HCT116 (cell line): ENCODE results near the gene TEK. TPM values are rescaled to one million over a fixed set of nuclear protein-coding genes. Genes with fewer than 3 reads are reported as not detected.

ENCODE experiments used
- ATAC-seq: fragments of 200-7000 bp; cut with Tn5 transposase; 2 replicates; pipeline ENCODE4 v1.9.1; 2020; ENCODE audit warnings: mild to moderate bottlenecking, moderate library complexity
- BruUV-seq: library from RNA; stranded (reverse); fragments of 400-500 nt; replicated peaks from 2 replicates; lab custom pipeline; 2021; lab: Mats Ljungman, UMichigan
- CTCF ChIA-PET: fragments of 300-600 bp; sonication (Branson Sonifier 250); formaldehyde crosslinking; loops from one replicate; lab custom pipeline; 2021; ENCODE audit warnings: antibody characterized with exemption; lab: Charles Lee
- POLR2A ChIA-PET: fragments of 300-600, 350-600 bp; sonication (Branson Sonifier 250); formaldehyde crosslinking; loops from one replicate; lab custom pipeline; 2021; ENCODE audit warnings: antibody characterized with exemption; lab: Charles Lee
- RAD21 ChIA-PET, 2 experiments: fragments of 300-600 bp; sonication (Branson Sonifier 250); formaldehyde crosslinking; loops; one replicate each; lab custom pipeline; 2023; ENCODE audit warnings: low total read pairs in 2 of 2; ENCODE audit not compliant: uncharacterized antibody in 2 of 2, unreplicated experiment in 2 of 2, low non-redundant PET in 1 of 2; lab: Charles Lee
- DNase-seq: peaks from one replicate; pipeline ENCODE4 v3.0.0-alpha.2; 2010; ENCODE audit warnings: low read depth, low spot score
- H2AFZ ChIP-seq: fragments of 200-600 bp; shearing (Covaris generic), sonication (generic); 2 replicates; pipeline ENCODE4 v1.6.1; 2017; ENCODE audit warnings: low read depth, mixed run types, mixed read lengths, antibody characterized with exemption, low read length; ENCODE audit not compliant: poor library complexity, severe bottlenecking
- H3K27ac ChIP-seq: 2 replicates; pipeline ENCODE4 v1.5.1; 2012; ENCODE audit warnings: low read depth, low read length
- H3K27me3 ChIP-seq: fragments of 200-600 bp; sonication (generic); 2 replicates; pipeline ENCODE4 v1.6.1; 2016; ENCODE audit warnings: mixed run types, low read length, mixed read lengths; ENCODE audit not compliant: insufficient read depth
- H3K36me3 ChIP-seq, 2 experiments: fragments of 200-500 bp in 1 of 2; fragments of 200-600 bp in 1 of 2; sonication (Bioruptor generic) in 1 of 2; sonication (generic) in 1 of 2; 2 replicates each; pipeline versions ENCODE4 v1.5.1 to v1.6.1; 2014 to 2016; ENCODE audit warnings: low read length in 2 of 2, inconsistent platforms in 1 of 2, mixed read lengths in 1 of 2, mixed run types in 1 of 2; ENCODE audit not compliant: insufficient read depth in 2 of 2, control insufficient read depth in 1 of 2
- H3K4me1 ChIP-seq, 2 experiments: fragments of 200-600 bp in 1 of 2; sonication (generic) in 1 of 2; 2 replicates each; pipeline versions ENCODE4 v1.5.1 to v1.6.1; 2012 to 2017; ENCODE audit warnings: low read length in 2 of 2, inconsistent platforms in 1 of 2, mild to moderate bottlenecking in 1 of 2, mixed read lengths in 1 of 2, mixed run types in 1 of 2, moderate library complexity in 1 of 2; ENCODE audit not compliant: insufficient read depth in 2 of 2, control insufficient read depth in 1 of 2
- H3K4me2 ChIP-seq: fragments of 200-600 bp; sonication (generic); 2 replicates; pipeline ENCODE4 v1.6.1; 2017; ENCODE audit warnings: mixed run types, low read length, mixed read lengths
- H3K4me3 ChIP-seq, 2 experiments: fragments of 200-600 bp in 1 of 2; sonication (generic) in 1 of 2; replicated peaks in 1 of 2; 2 replicates each; pipeline ENCODE4 v1.5.1; 2011 to 2016; ENCODE audit warnings: low read length in 2 of 2, control low read depth in 1 of 2, low read depth in 1 of 2, mild to moderate bottlenecking in 1 of 2, mixed read lengths in 1 of 2, mixed run types in 1 of 2
- H3K79me2 ChIP-seq: fragments of 200-600 bp; sonication (generic); 2 replicates; pipeline ENCODE4 v1.6.1; 2017; ENCODE audit warnings: mild to moderate bottlenecking, mixed run types, low read length, moderate library complexity, mixed read lengths; ENCODE audit not compliant: insufficient read depth
- H3K9ac ChIP-seq: fragments of 200-600 bp; sonication (generic); 2 replicates; pipeline ENCODE4 v1.6.1; 2016; ENCODE audit warnings: low read length, mixed read lengths
- H3K9me2 ChIP-seq: fragments of 200-600 bp; sonication (generic), shearing (Covaris generic); 2 replicates; pipeline ENCODE4 v1.6.1; 2017; ENCODE audit warnings: mixed run types, mild to moderate bottlenecking, moderate library complexity; ENCODE audit not compliant: insufficient read depth
- H3K9me3 ChIP-seq, 2 experiments: fragments of 200-500 bp in 1 of 2; fragments of 200-600 bp in 1 of 2; sonication (Bioruptor generic) in 1 of 2; sonication (generic) in 1 of 2; 2 replicates each; pipeline ENCODE4 v1.6.1; 2014 to 2017; ENCODE audit warnings: low read length in 2 of 2, mixed read lengths in 2 of 2, inconsistent platforms in 1 of 2, low read depth in 1 of 2, mild to moderate bottlenecking in 1 of 2, mixed run types in 1 of 2, moderate library complexity in 1 of 2; ENCODE audit not compliant: control insufficient read depth in 1 of 2, insufficient read depth in 1 of 2
- H4K20me1 ChIP-seq: fragments of 200-600 bp; sonication (generic), shearing (Covaris generic); 2 replicates; pipeline ENCODE4 v1.6.1; 2017; ENCODE audit warnings: mixed run types, mild to moderate bottlenecking, moderate library complexity; ENCODE audit not compliant: insufficient read depth
- CBX3 ChIP-seq: IDR thresholded peaks from 2 replicates; pipeline ENCODE4 v1.6.1; 2012; ENCODE audit warnings: low read depth
- CEBPB ChIP-seq: IDR thresholded peaks from 2 replicates; pipeline ENCODE4 v1.6.1; 2012; ENCODE audit warnings: low read depth
- ELF1 ChIP-seq: IDR thresholded peaks from 2 replicates; pipeline ENCODE4 v1.6.1; 2012; ENCODE audit warnings: low read depth, borderline replicate concordance
- EZH2 ChIP-seq: fragments of 200-600 bp; sonication (generic); IDR thresholded peaks from 2 replicates; pipeline ENCODE4 v1.6.1; 2017; ENCODE audit warnings: antibody characterized with exemption, mixed run types
- FOSL1 ChIP-seq: IDR thresholded peaks from 2 replicates; pipeline ENCODE4 v1.6.1; 2012; ENCODE audit warnings: low read depth
- POLR2AphosphoS5 ChIP-seq: IDR thresholded peaks from 2 replicates; pipeline ENCODE4 v1.6.1; 2011; ENCODE audit warnings: mild to moderate bottlenecking, low read depth, low read length, moderate library complexity
- SP1 ChIP-seq: IDR thresholded peaks from 2 replicates; pipeline ENCODE4 v1.6.1; 2012; ENCODE audit warnings: low read depth
- SRF ChIP-seq: IDR thresholded peaks from 2 replicates; pipeline ENCODE4 v1.6.1; 2012; ENCODE audit warnings: low read depth
- intact Hi-C: fragments of 100-400 bp; cut with micrococcal nuclease; formaldehyde crosslinking; loops from 2 replicates; pipeline ENCODE4 v1.10.0; 2022
- total RNA-seq: library from RNA; stranded (reverse); gene quantifications from one replicate; pipeline ENCODE4 v1.2.1, GENCODE V29; 2021; ENCODE audit not compliant: unreplicated experiment
- TF ChIP-seq, protein P1 (sequence below): IDR thresholded peaks from 2 replicates; pipeline ENCODE4 v1.6.1; 2012
- TF ChIP-seq, protein P2 (sequence below): IDR thresholded peaks from 2 replicates; pipeline ENCODE4 v1.6.1; 2012
- TF ChIP-seq, protein P3 (sequence below): IDR thresholded peaks from 2 replicates; pipeline ENCODE4 v1.6.1; 2012; ENCODE audit warnings: low read depth
- TF ChIP-seq, protein P4 (sequence below), 3 experiments: fragments of 200-600 bp in 1 of 3; sonication (generic) in 1 of 3; IDR thresholded peaks in 2 of 3; conservative IDR thresholded peaks in 1 of 3; 2 replicates each; pipeline ENCODE4 v1.5.1; 2012 to 2017; ENCODE audit warnings: low read depth in 2 of 3, low read length in 2 of 3, antibody characterized with exemption in 1 of 3, borderline replicate concordance in 1 of 3, control low read depth in 1 of 3, mild to moderate bottlenecking in 1 of 3, mixed read lengths in 1 of 3, mixed run types in 1 of 3, moderate library complexity in 1 of 3; ENCODE audit not compliant: insufficient read depth in 1 of 3

Gene TEK
- total RNA-seq, 1 experiment from 2014 or later: 0.15 TPM

DNA sequence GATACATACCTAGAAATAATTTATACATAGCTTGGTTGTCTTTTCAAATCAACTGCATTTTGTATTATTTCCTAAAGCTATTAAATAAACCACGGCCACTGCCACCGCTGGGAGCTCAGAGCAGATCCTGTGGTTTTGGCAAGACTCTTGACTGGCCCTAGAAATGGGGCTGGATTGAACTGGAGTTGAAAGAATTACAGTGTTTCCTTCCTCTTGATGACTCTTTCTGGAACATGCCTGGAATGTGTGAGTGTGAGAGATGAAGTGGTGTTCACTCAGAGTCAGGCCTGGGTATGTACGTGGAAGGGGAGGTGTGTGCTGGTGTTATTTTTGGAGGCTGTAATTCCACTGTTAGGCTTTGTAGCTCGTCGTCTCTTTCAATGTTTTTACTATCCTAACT, 45.9 kb downstream of the TEK start:
- peaks cover 7 to 8% of the 10 kb centered on the region in 2 experiments for H3K4me1 ChIP-seq
- H2AFZ ChIP-seq: no peak overlapping the region
- no peaks in the 10 kb centered on the region for H4K20me1 ChIP-seq
- BruUV-seq: no TSS peak
- H3K9ac ChIP-seq: no peak overlapping the region
- H3K79me2 ChIP-seq: no peaks in the 10 kb centered on the region
- RAD21 ChIA-PET: no interaction called here
- TF ChIP-seq, protein P1, sequence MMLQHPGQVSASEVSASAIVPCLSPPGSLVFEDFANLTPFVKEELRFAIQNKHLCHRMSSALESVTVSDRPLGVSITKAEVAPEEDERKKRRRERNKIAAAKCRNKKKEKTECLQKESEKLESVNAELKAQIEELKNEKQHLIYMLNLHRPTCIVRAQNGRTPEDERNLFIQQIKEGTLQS: no peak
- no peak for TF ChIP-seq SRF
- no peak for TF ChIP-seq CEBPB
- TF ChIP-seq, protein P2, sequence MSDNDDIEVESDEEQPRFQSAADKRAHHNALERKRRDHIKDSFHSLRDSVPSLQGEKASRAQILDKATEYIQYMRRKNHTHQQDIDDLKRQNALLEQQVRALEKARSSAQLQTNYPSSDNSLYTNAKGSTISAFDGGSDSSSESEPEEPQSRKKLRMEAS: no peak
- TF ChIP-seq SP1: no peak
- TF ChIP-seq CBX3: no peak
- no peak for TF ChIP-seq ELF1
- TF ChIP-seq POLR2AphosphoS5: no peak
- ATAC-seq: no peak
- no peak overlapping the region for H3K4me2 ChIP-seq
- no peaks in the 10 kb centered on the region for H3K36me3 ChIP-seq
- no peaks in the 10 kb centered on the region for H3K9me3 ChIP-seq
- no peak overlapping the region for H3K4me3 ChIP-seq
- no peak overlapping the region for H3K27ac ChIP-seq
- no peaks in the 10 kb centered on the region for H3K9me2 ChIP-seq
- intact Hi-C loops: no loop called here
- POLR2A ChIA-PET: no interaction called here
- CTCF ChIA-PET: no interaction called here
- DNase-seq: no peak
- H3K27me3 ChIP-seq: no peaks in the 10 kb centered on the region

DNA sequence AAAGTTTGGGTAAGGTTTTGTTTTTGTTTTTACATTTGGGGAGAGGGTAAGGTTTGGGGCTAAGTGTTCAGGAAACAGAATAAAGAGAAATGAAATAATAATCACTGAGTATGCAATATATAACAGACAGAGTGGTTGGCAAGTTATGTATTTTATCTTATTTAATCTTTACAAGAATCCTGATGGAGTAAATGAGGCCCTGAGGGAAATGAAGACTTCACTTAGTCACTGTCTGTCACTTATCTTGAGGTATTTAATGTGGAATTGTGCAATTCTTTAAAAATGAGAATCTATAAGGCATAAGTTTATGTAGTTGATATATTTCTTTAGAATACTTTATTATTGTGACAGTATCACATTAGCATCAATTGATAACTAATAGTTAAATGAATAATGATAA, 48.1 kb downstream of the TEK start:
- ATAC-seq: no peak
- no peak for TF ChIP-seq FOSL1
- no peak for TF ChIP-seq EZH2
- TF ChIP-seq, protein P3, sequence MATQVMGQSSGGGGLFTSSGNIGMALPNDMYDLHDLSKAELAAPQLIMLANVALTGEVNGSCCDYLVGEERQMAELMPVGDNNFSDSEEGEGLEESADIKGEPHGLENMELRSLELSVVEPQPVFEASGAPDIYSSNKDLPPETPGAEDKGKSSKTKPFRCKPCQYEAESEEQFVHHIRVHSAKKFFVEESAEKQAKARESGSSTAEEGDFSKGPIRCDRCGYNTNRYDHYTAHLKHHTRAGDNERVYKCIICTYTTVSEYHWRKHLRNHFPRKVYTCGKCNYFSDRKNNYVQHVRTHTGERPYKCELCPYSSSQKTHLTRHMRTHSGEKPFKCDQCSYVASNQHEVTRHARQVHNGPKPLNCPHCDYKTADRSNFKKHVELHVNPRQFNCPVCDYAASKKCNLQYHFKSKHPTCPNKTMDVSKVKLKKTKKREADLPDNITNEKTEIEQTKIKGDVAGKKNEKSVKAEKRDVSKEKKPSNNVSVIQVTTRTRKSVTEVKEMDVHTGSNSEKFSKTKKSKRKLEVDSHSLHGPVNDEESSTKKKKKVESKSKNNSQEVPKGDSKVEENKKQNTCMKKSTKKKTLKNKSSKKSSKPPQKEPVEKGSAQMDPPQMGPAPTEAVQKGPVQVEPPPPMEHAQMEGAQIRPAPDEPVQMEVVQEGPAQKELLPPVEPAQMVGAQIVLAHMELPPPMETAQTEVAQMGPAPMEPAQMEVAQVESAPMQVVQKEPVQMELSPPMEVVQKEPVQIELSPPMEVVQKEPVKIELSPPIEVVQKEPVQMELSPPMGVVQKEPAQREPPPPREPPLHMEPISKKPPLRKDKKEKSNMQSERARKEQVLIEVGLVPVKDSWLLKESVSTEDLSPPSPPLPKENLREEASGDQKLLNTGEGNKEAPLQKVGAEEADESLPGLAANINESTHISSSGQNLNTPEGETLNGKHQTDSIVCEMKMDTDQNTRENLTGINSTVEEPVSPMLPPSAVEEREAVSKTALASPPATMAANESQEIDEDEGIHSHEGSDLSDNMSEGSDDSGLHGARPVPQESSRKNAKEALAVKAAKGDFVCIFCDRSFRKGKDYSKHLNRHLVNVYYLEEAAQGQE: no peak
- no peak for TF ChIP-seq CBX3
- TF ChIP-seq, protein P2: no peak
- TF ChIP-seq POLR2AphosphoS5: no peak
- TF ChIP-seq, protein P4, sequence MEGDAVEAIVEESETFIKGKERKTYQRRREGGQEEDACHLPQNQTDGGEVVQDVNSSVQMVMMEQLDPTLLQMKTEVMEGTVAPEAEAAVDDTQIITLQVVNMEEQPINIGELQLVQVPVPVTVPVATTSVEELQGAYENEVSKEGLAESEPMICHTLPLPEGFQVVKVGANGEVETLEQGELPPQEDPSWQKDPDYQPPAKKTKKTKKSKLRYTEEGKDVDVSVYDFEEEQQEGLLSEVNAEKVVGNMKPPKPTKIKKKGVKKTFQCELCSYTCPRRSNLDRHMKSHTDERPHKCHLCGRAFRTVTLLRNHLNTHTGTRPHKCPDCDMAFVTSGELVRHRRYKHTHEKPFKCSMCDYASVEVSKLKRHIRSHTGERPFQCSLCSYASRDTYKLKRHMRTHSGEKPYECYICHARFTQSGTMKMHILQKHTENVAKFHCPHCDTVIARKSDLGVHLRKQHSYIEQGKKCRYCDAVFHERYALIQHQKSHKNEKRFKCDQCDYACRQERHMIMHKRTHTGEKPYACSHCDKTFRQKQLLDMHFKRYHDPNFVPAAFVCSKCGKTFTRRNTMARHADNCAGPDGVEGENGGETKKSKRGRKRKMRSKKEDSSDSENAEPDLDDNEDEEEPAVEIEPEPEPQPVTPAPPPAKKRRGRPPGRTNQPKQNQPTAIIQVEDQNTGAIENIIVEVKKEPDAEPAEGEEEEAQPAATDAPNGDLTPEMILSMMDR (IDR thresholded peaks at IDR 0.05 in 2 of 3, conservative IDR thresholded peaks at IDR 0.05 in 1 of 3; ENCODE audit: borderline replicate concordance in 1 of 3, insufficient read depth in 1 of 3, low read depth in 2 of 3, low read length in 2 of 3): no peak
- no peak for TF ChIP-seq ELF1
- no peak for TF ChIP-seq SRF

More for the DNA sequence above, 48.1 kb downstream of the TEK start:
- Histone ChIP-seq H3K9ac (no peak overlapping the region), H3K4me2 (no peak overlapping the region), H2AFZ (no peak overlapping the region), H3K27ac (no peak overlapping the region), H3K4me1 (peaks cover 1% of the 10 kb centered on the region in 2 experiments), H3K36me3 (no peaks in the 10 kb centered on the region), H3K79me2 (no peaks in the 10 kb centered on the region), H3K9me2 (no peaks in the 10 kb centered on the region), H4K20me1 (no peaks in the 10 kb centered on the region), H3K27me3 (no peaks in the 10 kb centered on the region), H3K9me3 (no peaks in the 10 kb centered on the region), H3K4me3 (no peak overlapping the region)
- intact Hi-C loops: loop anchor here (2.0 kb wide), 1 partner anchor 22 kb away; no protein-coding TSS in a partner anchor
- DNase-seq: no peak
- ChIA-PET CTCF (no interaction called here), POLR2A (no interaction called here), RAD21 (no interaction called here)
- no TSS peak for BruUV-seq
